GM12891 (cell line): Measurements from ENCODE around the gene HNF4A.

ENCODE experiments used
- POLR2A ChIP-seq: IDR thresholded peaks from 2 replicates; pipeline ENCODE4 v1.6.1; 2011; ENCODE audit warnings: low read depth, low read length, control low read depth
- POLR2AphosphoS5 ChIP-seq: IDR thresholded peaks from 2 replicates; pipeline ENCODE4 v1.6.1; 2011; ENCODE audit warnings: low read depth, low read length, control low read depth
- SPI1 ChIP-seq: IDR thresholded peaks from 2 replicates; pipeline ENCODE4 v1.6.1; 2011; ENCODE audit warnings: low read depth, low read length, control low read depth

- TF ChIP-seq POLR2AphosphoS5: no peak
- no peak for TF ChIP-seq POLR2A
- TF ChIP-seq SPI1: no peak
Observed at GRCh38 chr20:44423480-44423879, 68.0 kb downstream of the HNF4A start.
